GM19238 (cell line): Measurements from ENCODE around the gene PTPRE.

Experiments
- DNase-seq: peaks from one replicate; pipeline ENCODE4 v3.0.0; 2011; ENCODE audit warnings: low spot score; ENCODE audit not compliant: insufficient read length

The PTPRE gene, protein sequence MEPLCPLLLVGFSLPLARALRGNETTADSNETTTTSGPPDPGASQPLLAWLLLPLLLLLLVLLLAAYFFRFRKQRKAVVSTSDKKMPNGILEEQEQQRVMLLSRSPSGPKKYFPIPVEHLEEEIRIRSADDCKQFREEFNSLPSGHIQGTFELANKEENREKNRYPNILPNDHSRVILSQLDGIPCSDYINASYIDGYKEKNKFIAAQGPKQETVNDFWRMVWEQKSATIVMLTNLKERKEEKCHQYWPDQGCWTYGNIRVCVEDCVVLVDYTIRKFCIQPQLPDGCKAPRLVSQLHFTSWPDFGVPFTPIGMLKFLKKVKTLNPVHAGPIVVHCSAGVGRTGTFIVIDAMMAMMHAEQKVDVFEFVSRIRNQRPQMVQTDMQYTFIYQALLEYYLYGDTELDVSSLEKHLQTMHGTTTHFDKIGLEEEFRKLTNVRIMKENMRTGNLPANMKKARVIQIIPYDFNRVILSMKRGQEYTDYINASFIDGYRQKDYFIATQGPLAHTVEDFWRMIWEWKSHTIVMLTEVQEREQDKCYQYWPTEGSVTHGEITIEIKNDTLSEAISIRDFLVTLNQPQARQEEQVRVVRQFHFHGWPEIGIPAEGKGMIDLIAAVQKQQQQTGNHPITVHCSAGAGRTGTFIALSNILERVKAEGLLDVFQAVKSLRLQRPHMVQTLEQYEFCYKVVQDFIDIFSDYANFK

GRCh38 chr10:127906548-127907377, at the start of gene PTPRE:
Gene PTPRE, plus strand, starts transcription at chr10:127907103. Its CDS starts 133,779 bp downstream, at chr10:128040882.
- DNase-seq: peak; percentile 39

GRCh38 chr10:127860592-127860991, 46.3 kb upstream of the PTPRE start:
- no peak for DNase-seq

- DNase-seq: no peak
Measured at GRCh38 chr10:127863231-127863825, 43.6 kb upstream of the PTPRE start.

- no peak for DNase-seq
Measured at GRCh38 chr10:127866276-127867013, 40.5 kb upstream of the PTPRE start.

GRCh38 chr10:127867805-127868204, 39.1 kb upstream of the PTPRE start:
- DNase-seq: no peak

DNA sequence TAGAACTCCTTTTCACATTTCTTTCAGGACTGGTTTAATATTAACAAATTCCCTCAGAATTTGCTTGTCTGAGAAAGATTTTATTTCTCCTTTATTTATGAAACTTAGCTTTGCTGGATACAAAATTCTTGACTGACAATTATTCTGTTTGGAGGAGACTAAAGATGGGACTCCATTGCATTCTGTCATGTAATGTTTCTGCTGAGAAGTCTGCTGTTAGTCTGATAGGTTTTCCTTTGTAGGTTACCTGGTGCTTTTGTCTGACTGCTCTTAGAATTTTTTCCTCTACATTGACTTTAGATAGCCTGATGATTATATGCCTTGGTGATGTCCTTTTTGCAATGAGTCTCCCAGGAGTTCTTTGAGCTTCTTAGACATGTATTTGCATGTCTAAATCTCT, 37.6 kb upstream of the PTPRE start:
- DNase-seq: no peak

DNA sequence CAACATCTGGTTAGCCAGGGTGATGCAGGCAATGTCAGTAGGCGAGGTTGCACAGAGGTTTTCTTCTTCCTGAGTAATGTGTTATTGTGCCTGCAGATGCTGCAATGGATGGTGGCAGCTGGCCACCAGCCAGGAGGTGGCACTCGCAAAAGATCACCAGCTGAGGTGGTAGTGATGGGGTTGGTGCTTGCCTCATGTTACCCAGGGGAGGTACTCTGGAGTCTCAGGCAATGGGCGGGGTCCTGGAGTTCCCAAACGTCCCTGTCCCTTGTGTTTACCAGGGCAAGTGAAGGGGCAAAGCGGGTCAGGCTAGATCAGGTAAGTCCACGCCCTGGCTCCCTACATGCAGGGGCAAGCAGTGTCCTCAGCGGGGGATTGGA, 35.3 kb upstream of the PTPRE start:
- no peak for DNase-seq

- DNase-seq: no peak
Measured at GRCh38 chr10:127872011-127872761, 34.7 kb upstream of the PTPRE start.

DNA sequence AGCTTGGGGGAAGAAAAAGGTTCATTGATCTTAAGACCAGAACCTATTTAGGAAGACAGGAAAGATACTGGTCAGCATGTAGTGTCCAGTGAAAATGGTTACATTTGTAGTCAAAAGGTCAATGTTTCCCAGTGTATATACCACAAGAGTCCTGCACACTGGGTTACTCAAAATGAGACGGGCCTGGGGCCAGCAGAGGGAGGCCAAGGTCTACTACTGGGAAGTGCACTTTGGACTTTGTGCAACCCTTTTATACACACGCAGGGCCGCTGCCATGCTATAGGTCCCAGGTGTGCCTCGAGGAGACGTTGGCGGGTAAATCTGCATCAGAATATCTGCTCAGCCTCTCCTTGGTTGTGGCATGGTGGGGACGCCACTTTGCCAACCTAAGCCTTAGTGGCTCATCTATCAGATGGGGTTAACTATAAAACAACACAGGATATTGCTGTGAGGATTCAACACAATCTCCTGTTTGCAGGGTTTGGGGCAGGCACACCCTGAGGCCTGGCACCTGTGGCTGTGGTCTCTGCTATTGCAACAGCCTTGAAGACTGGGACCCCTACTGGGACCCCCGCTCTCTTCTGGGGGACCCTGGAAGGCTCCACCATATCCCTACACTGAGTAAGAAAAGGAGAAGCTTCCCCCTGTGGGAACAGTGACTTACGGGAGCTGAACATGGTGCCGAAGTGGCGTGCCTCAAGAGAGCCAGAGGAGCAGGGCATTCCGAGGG, 33.9 kb upstream of the PTPRE start:
- no peak for DNase-seq

DNA sequence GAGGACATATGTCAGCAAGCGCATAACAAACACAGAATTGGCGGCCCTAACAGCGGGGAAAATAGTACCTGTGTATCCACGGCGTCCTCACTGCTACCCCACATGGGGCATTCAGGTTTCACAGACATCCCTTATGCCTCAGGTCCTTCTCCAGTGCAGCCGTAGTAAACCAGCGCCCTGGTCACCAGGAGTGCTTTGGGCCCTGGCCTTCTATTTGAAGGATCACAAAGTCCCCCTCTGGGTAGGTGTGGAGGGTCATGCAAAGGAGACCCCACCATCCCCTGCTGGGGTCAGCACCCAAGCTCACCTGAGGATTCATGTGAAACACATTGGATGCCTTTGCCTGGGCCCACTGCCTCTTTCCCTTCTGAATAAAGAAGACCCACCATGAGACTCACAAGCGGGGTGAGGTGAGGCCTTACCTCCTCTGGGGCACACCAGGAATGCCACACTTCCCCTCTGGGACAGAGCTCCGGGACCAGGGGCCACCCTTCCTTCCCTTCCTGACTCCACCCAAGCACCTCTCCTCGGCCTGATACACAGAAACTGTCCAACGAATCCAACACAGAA, 32.9 kb upstream of the PTPRE start:
- no peak for DNase-seq

GRCh38 chr10:127874671-127875448, 32.0 kb upstream of the PTPRE start:
- DNase-seq: no peak

DNA sequence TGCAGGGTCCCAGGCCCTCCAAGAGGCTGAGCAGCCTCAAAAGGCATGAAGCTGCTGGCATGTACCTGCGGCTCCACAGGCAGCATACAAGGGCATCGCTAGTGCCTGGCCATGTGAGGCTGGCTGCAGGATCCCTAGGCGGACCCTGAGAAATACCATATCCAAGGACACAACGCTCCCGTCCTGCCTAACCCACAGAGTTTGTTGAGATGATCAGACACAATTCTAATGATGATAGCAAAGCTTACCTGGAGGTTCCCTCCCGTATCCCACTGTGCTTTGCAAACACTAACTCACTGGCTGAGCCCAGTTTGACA, 31.5 kb upstream of the PTPRE start:
- no peak for DNase-seq

DNA sequence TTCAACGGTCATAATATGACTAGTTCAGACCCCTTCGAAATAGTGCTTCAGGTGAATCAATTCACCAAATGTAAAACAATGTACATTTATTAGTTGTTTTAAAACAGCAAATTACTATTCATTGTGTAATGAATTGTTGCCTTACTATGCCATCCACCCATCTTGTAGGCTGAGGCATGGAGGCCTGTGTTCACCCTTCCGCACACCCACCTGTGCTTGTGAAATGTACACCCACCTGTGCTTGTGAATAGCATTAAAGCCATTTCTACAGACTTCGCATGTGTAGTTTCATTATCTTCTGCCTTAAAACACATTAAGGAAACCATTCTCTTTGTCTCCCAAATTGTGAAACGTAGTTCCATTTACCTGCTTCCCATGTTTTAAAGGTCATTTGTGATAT, 31.0 kb upstream of the PTPRE start:
- no peak for DNase-seq

GRCh38 chr10:127877116-127877515, 29.8 kb upstream of the PTPRE start:
- no peak for DNase-seq

GRCh38 chr10:127877699-127878098, 29.2 kb upstream of the PTPRE start:
- DNase-seq: no peak

- no peak for DNase-seq
Measured at GRCh38 chr10:127878475-127879055, 28.3 kb upstream of the PTPRE start.

GRCh38 chr10:127880557-127880956, 26.3 kb upstream of the PTPRE start:
- no peak for DNase-seq

- DNase-seq: no peak
Measured at GRCh38 chr10:127881262-127881661, 25.6 kb upstream of the PTPRE start.
